GM10266 (cell line): ENCODE data around the gene CBARP.

Source experiments
- DNase-seq: peaks from one replicate; pipeline ENCODE4 v3.0.0; 2012; ENCODE audit errors: extremely low spot score
- CTCF ChIP-seq: IDR thresholded peaks from 2 replicates; pipeline ENCODE4 v1.5.1; 2012; ENCODE audit warnings: mild to moderate bottlenecking, low read depth; ENCODE audit not compliant: control insufficient read depth, insufficient read depth; ENCODE audit errors: missing control alignments

The CBARP gene

GRCh38 chr19:1237754-1238368 is at the start of gene CBARP:
Gene CBARP, minus strand, starts transcription at chr19:1238005. Its CDS starts 1,905 bp downstream, at chr19:1236100.
- peak; percentile 81 for DNase-seq
- no peak for TF ChIP-seq CTCF

DNA sequence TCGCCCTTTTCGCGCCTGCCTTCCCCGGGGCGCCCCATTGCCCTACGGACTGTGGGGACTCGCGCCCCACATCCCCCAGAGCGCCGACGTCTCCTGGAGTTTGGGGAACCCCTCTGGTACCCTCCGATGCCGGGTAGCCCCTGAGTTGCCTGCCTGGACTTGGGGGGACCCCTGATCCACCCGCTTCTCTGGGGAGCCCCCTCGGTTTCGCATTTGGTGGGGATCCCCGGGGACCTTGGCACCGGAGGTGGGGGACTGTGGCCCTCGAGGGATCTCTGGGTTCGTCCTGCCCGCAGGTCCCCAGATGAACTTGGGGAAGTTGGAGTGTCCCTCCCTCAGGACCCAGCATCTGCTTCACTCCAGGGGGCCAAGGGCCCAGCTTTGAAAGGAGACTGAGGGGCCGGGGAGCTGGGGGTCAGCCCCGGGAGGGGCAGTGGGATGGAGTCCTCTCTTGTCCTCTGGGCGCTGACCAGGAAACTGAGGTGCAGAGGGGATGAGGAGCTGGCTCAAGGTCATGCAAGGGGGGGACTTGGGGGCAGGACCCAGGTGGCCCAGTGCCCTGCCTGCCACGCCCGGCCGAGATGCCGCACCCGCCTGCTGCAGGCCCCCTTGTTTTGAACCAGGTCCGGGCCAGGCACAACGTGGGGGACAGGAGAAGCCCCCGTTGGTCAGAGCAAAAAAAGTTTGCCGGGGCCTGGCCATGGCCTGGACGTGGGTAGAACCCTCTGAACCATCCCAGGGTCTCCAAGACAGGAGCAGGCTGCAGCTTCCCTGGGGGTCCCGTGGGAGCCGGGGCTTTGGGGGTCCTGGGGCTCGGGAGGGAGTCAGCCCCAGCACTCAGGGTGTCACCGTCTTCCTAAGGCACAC is 48.9 kb upstream of the CBARP start:
- no peak for DNase-seq
- TF ChIP-seq CTCF = no peak

DNA sequence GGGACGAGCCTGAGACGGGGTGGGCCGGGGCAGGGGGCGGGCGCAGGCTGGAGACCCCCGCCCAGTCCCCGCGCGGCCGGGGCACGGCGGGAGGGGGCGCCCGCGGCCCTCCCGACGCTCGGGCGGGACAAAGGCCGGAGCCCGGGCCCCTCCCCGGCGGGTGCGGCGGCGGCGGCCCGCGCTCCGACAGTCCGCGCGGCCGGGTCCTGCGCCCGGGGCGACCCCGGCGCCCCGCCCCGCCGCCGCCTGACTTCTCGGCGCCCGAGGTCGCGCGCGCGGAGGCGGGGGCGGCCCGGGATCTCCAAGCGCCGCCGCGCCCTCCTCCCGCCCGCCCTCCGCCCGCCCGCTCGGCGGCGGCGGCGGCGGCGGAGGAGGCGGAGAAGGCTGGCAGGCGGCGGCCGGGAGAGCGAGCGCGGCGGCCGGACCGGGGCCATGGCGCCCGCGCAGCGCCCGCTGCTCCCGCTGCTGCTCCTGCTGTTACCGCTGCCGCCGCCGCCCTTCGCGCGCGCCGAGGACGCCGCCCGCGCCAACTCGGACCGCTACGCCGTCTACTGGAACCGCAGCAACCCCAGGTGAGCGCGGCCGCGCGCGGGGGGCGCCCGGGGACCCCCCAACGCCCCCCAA is 48.0 kb upstream of the CBARP start, which contains the start of gene EFNA2:
EFNA2 (plus strand) TSS at position 137 of the 624 bp plus-strand sequence; CDS start at position 433, 296 bp downstream.
- DNase-seq = no peak

DNA sequence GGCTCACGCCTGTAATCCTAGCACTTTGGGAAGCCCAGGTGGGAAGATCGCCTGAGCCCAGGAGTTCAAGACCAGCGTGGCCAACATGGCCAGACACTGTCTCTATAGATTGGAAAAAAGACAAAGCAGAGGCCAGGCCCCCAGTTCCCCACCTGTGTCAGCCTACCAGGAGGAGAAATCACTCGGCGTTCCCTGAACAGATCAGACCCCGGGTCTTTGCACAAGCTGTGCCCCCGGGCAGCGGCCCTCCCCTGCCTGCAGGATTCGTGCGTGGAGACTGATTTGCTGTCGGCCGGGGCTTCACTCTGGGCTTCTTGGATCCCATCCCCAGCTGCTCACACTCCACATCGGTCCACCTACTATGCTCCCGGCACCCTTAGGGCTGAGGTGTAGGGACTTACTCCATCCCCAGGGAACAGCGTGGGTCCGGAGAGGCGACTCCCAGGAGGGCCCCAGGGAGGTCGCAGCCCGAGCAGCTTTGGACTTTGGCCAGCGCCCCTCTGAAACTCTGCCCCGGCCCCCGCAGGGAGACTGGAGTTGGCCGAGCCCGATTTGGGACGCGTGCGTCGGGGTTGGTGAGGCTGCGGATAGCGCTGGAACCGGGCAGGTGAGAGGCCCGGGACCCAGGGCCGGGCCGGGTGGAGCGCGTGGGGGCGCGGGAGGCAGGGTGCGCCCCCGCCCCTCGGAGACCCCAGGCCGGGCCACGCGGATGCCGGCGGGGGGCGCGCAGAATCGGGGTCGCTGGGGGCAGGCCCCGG is 47.4 kb upstream of the CBARP start:
- DNase-seq = no peak
- TF ChIP-seq CTCF = no peak

More for the DNA sequence above, 48.0 kb upstream of the CBARP start, which contains the start of gene EFNA2:
- no peak for TF ChIP-seq CTCF

DNA sequence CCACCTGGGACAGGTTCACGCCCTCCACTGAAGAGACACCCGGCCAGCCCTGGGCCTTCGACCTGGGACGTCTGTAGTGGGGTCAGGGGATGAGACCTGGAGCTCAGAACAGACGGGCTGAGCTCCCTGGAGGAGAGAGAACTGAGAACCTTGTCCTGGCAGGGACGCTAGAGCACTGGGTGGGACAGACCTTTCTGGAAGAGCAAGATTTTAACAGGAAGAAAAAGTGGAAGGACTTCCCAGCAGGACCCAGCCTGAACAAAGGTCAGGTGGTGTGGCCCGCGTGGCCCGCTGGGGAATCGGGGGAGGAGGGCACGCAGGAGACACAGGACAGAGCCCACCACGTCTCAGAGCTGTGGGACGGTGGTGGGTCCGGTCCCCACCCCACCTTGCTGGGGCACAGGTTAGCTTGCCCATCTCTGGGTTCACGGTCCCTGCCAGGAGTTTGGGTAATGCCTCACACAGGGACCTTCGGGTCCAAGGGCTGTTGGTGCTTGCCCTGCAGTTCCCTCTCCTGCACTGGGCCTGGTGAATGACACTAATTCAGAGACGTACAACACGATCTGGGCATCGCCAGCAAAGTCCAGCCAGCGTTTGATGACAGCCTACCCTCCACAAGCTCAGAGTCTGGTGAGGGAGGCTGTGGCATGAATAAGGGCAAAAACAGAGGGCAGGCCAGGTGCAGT is 46.6 kb upstream of the CBARP start:
- TF ChIP-seq CTCF = no peak
- no peak for DNase-seq

- DNase-seq = no peak
- TF ChIP-seq CTCF = no peak
Measured at GRCh38 chr19:1283917-1284292, 46.1 kb upstream of the CBARP start.
